Thymus (tissue), 11 donors: Measurements from ENCODE around the gene MYOM3. TPM values are rescaled to one million over a fixed set of nuclear protein-coding genes. Genes with fewer than 3 reads are reported as not detected.

ENCODE experiments used
- DNase-seq, 9 donors: peaks; one replicate each; pipeline ENCODE4 v3.0.0-alpha.2; 2013; ENCODE audit warnings: low spot score in 9 of 9, low read depth in 6 of 9, missing footprints in 1 of 9
- H3K27ac ChIP-seq, 2 donors: one replicate each; pipeline ENCODE4 v1.5.1; 2013; ENCODE audit warnings: control low read depth in 1 of 2, low read depth in 1 of 2, low read length in 1 of 2, mild to moderate bottlenecking in 1 of 2, moderate library complexity in 1 of 2
- H3K27me3 ChIP-seq, 2 donors: one replicate each; pipeline ENCODE4 v1.5.1; 2013; ENCODE audit warnings: low read length in 1 of 2; ENCODE audit not compliant: control insufficient read depth in 2 of 2, insufficient read depth in 1 of 2
- H3K36me3 ChIP-seq, 2 donors: one replicate each; pipeline ENCODE4 v1.5.1; 2013; ENCODE audit warnings: low read length in 1 of 2, mild to moderate bottlenecking in 1 of 2, moderate library complexity in 1 of 2; ENCODE audit not compliant: control insufficient read depth in 2 of 2, insufficient read depth in 2 of 2
- H3K4me1 ChIP-seq, 2 donors: one replicate each; pipeline ENCODE4 v1.5.1; 2013; ENCODE audit warnings: low read length in 2 of 2; ENCODE audit not compliant: control insufficient read depth in 2 of 2, insufficient read depth in 2 of 2
- H3K4me3 ChIP-seq, 2 donors: one replicate each; pipeline ENCODE4 v1.5.1; 2013; ENCODE audit warnings: low read length in 2 of 2, control low read depth in 1 of 2, mild to moderate bottlenecking in 1 of 2
- H3K9me3 ChIP-seq, 2 donors: one replicate each; pipeline ENCODE4 v1.5.1; 2013; ENCODE audit warnings: low read length in 1 of 2, mild to moderate bottlenecking in 1 of 2; ENCODE audit not compliant: control insufficient read depth in 2 of 2, insufficient read depth in 1 of 2
- WGBS: extraction: QIAGEN DNeasy Blood & Tissue Kit; methylation state at CpG from one replicate; pipeline ENCODE4 v1.1.7; 2013; 5-methylcytosine and 5-hydroxymethylcytosine counted together
- polyA plus RNA-seq: library from polyadenylated mRNA; stranded (reverse); fragments of 200-250 nt; gene quantifications from one replicate; pipeline ENCODE4 v1.2.3, GENCODE V29; 2013
- total RNA-seq: library from RNA; stranded (reverse); fragments of 120-200 nt; gene quantifications from one replicate; pipeline ENCODE4 v1.2.4, GENCODE V29; 2013
- donor health status: healthy.

The MYOM3 gene
- total and polyA plus RNA-seq, 2 donors, result 0.71 to 1.5 TPM

- Histone ChIP-seq H3K4me1 (no peaks in the 10 kb centered on the region), H3K36me3 (no peaks in the 10 kb centered on the region), H3K9me3 (no peaks in the 10 kb centered on the region), H3K27ac (no peak overlapping the region), H3K27me3 (peaks cover 0 to 8% of the 10 kb centered on the region in 2 donors), H3K4me3 (no peak overlapping the region)
- DNase-seq, result no peak
- 83% methylated on average over 14 of the region's 14 CpGs for WGBS
Observed at GRCh38 chr1:24095140-24095859, 16.6 kb downstream of the MYOM3 start.

- 92% methylated on average over 5 of the region's 5 CpGs for WGBS
- no peak overlapping the region for H3K4me3 ChIP-seq
- H3K9me3 ChIP-seq, result no peaks in the 10 kb centered on the region
- no peaks in the 10 kb centered on the region for H3K36me3 ChIP-seq
- DNase-seq, result no peak
- H3K27me3 ChIP-seq, result peaks cover 0 to 8% of the 10 kb centered on the region in 2 donors
- H3K4me1 ChIP-seq, result no peaks in the 10 kb centered on the region
- no peak overlapping the region for H3K27ac ChIP-seq
Observed at GRCh38 chr1:24094554-24094953, 17.4 kb downstream of the MYOM3 start.

- Histone ChIP-seq H3K4me3 (no peak overlapping the region), H3K27ac (no peak overlapping the region), H3K4me1 (peaks cover 0 to 4% of the 10 kb centered on the region in 2 donors), H3K36me3 (no peaks in the 10 kb centered on the region), H3K27me3 (peaks cover 0 to 8% of the 10 kb centered on the region in 2 donors), H3K9me3 (no peaks in the 10 kb centered on the region)
- no peak for DNase-seq
- 88% methylated on average over 9 of the region's 9 CpGs for WGBS
Observed at GRCh38 chr1:24093732-24094131, 18.2 kb downstream of the MYOM3 start.

GRCh38 chr1:24092979-24093378, 19.0 kb downstream of the MYOM3 start:
- Histone ChIP-seq H3K9me3 (no peaks in the 10 kb centered on the region), H3K27ac (no peak overlapping the region), H3K36me3 (no peaks in the 10 kb centered on the region), H3K27me3 (peaks cover 0 to 8% of the 10 kb centered on the region in 2 donors), H3K4me1 (peaks cover 0 to 4% of the 10 kb centered on the region in 2 donors), H3K4me3 (no peak overlapping the region)
- no peak for DNase-seq
- 97% methylated on average over 9 of the region's 9 CpGs for WGBS

DNA sequence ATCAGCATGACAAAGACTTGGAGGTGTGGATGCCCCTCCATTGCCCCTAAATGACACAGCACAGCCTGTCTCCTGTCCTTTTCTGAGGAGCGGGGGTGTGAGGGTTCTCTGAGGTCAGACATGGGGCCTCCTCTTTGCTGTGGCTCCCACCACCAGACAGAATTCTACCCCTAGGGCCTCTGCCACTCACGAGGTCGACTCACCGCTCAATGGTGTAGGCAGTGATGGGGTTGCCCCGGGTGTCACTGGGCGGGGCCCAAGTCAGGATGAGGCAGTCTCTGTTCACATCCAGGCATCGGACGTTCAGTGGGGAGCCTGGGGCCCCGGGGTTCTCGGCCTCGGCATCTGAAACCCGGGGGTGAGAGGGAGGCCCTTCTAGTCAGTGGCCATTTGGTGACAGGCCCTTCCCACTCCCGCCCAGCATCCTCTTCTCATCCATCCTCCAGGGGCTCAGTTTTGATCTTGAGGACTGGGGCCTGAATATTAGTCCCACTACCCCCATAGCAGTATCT, 19.9 kb downstream of the MYOM3 start:
- Histone ChIP-seq H3K27me3 (peaks cover 0 to 8% of the 10 kb centered on the region in 2 donors), H3K27ac (no peak overlapping the region), H3K4me3 (no peak overlapping the region), H3K9me3 (no peaks in the 10 kb centered on the region), H3K36me3 (no peaks in the 10 kb centered on the region), H3K4me1 (peaks cover 0 to 4% of the 10 kb centered on the region in 2 donors)
- no peak for DNase-seq
- 95% methylated on average over 13 of the region's 13 CpGs for WGBS

- peaks cover 0 to 9% of the 10 kb centered on the region in 2 donors for H3K27me3 ChIP-seq
- 96% methylated on average over 11 of the region's 11 CpGs for whole genome bisulfite sequencing
- H3K36me3 ChIP-seq, result no peaks in the 10 kb centered on the region
- H3K4me1 ChIP-seq, result peaks cover 0 to 4% of the 10 kb centered on the region in 2 donors
- no peak overlapping the region for H3K4me3 ChIP-seq
- H3K9me3 ChIP-seq, result no peaks in the 10 kb centered on the region
- no peak overlapping the region for H3K27ac ChIP-seq
- no peak for DNase-seq
Observed at GRCh38 chr1:24090736-24091135, 21.2 kb downstream of the MYOM3 start.

GRCh38 chr1:24089743-24090555, 22.0 kb downstream of the MYOM3 start:
- Histone ChIP-seq H3K36me3 (no peaks in the 10 kb centered on the region), H3K4me1 (peaks cover 0 to 4% of the 10 kb centered on the region in 2 donors), H3K27ac (no peak overlapping the region), H3K27me3 (peaks cover 0 to 8% of the 10 kb centered on the region in 2 donors), H3K4me3 (no peak overlapping the region), H3K9me3 (no peaks in the 10 kb centered on the region)
- no peak for DNase-seq
- WGBS, result 86% methylated on average over 14 of the region's 14 CpGs

- WGBS, result 76% methylated on average over 14 of the region's 14 CpGs
- Histone ChIP-seq H3K4me1 (peaks cover 0 to 4% of the 10 kb centered on the region in 2 donors), H3K27ac (no peak overlapping the region), H3K4me3 (no peak overlapping the region), H3K36me3 (no peaks in the 10 kb centered on the region), H3K9me3 (no peaks in the 10 kb centered on the region), H3K27me3 (peaks cover 0 to 2% of the 10 kb centered on the region in 2 donors)
- peak in 6 of 9 donors; percentile 4 to 41 (median 24) for DNase-seq
Observed at GRCh38 chr1:24089027-24089742, 22.8 kb downstream of the MYOM3 start.
